Renal cortex interstitium (tissue), 11 donors: Measurements from ENCODE around the gene SDC4. TPM values are rescaled to one million over a fixed set of nuclear protein-coding genes. Genes with fewer than 3 reads are reported as not detected.

Experiments
- DNase-seq, 11 donors: peaks; one replicate each; pipeline ENCODE4 v3.0.0-alpha.2; 2013; ENCODE audit warnings: low read depth in 9 of 11, low spot score in 4 of 11; ENCODE audit errors: extremely low read depth in 1 of 11
- polyA plus RNA-seq, 3 donors: library from polyadenylated mRNA; unstranded; fragments of 120-200 nt; gene quantifications; one replicate each; pipeline ENCODE4 v1.2.1, GENCODE V29; 2013; ENCODE audit not compliant: insufficient read length in 3 of 3

Gene SDC4
- polyA plus RNA-seq, 3 donors = 130 to 177 (median 159) TPM

GRCh38 chr20:45337367-45338120 lies 10.7 kb downstream of the SDC4 start:
- DNase-seq = no peak

GRCh38 chr20:45336530-45337366 lies 11.5 kb downstream of the SDC4 start:
- no peak for DNase-seq

DNA sequence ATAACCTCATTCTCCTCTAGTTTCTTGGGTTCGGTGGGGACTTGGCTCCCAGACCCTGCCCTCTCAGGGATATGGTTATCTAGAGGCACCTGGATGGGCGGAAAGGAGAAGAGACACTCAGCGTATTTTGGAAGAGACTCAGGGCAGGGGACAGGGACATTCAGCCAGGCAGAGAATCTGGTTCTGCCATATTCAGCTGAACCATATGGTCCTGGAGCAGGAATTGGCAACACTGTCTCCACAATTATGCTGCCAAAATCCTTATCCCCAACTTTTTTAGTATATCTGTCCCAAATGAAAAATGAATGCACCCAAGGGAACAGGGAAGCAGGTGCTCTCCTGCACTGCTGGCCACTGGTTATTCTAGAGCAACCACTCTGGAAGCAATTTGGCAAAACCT lies 17.7 kb downstream of the SDC4 start:
- DNase-seq = no peak

- no peak for DNase-seq
These were observed 18.5 kb downstream of the SDC4 start for GRCh38 chr20:45329497-45330319.

GRCh38 chr20:45328451-45328850 lies 19.8 kb downstream of the SDC4 start:
- no peak for DNase-seq

- DNase-seq = no peak
These were observed 22.9 kb downstream of the SDC4 start for GRCh38 chr20:45325371-45325770.

DNA sequence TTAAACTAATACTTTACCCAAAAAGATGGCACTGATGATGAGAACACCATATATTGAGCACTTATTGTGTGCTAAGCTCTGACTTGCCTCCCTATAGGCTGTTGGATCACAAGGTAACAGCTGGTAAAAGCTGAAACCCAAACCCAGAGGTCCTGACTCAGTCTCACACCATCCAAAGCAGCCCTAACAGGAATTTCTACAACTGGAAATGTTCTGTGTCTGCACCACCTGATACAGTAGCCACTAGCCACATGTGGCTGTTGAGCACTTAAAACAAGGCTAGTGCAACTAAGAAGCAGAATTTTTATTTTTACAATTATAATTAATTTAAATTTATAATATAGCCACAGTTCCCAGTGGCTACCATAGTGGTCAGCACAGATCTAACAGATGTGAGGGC lies 24.5 kb downstream of the SDC4 start:
- DNase-seq = no peak

DNA sequence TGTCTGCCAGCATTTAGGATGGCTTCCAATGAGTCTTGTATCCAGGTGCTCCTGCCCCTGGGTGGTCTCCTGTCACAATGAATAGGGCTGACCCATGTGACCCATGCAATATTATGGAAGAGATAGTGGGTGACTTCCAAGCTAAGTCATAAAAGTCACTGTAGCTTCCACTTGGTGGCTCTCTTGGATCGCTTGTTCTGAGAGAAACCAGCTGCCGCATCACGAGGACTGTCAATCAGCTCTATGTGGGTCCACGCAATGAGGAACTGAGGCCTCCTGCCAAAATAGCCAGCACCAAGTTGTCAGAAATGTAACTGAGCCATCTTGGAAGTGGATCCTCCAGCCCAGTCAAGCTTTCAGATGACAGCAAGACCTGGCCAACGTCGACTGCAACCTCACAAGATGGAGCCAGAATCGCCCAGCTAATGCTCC lies 25.3 kb downstream of the SDC4 start:
- no peak for DNase-seq

DNA sequence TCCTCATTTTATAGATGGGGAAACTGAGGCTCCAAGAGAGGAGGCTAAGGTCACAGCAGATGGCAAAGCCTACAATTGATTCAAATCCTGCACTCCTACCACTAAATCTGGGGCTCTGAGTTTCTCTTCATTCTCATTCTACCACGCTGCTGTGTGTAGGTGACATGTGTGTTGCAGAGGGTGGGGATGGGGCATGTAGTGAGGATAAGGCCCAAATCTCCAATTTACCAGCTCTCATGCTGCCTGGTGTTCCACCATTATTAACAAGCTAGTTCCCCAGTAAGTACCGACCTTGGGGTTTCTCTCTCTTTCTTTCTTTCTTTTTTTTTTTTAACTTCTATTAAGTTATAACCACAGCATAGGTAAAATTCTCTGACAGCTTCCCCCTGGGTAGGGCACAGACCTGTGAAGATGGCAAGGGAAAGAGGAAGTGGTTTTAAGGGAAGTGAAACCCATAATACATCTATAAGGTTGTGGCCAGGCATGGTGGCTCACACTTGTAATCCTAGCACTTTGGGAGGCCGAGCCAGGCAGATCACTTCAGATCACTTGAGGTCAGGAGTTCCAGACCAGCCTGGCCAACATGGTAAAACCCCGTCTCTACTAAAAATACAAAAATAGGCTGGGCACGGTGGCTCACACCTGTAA lies 27.2 kb downstream of the SDC4 start:
- DNase-seq = no peak

GRCh38 chr20:45318948-45319347 lies 29.3 kb downstream of the SDC4 start:
- no peak for DNase-seq

- DNase-seq = no peak
These were observed 29.8 kb downstream of the SDC4 start for GRCh38 chr20:45318386-45318939.

DNA sequence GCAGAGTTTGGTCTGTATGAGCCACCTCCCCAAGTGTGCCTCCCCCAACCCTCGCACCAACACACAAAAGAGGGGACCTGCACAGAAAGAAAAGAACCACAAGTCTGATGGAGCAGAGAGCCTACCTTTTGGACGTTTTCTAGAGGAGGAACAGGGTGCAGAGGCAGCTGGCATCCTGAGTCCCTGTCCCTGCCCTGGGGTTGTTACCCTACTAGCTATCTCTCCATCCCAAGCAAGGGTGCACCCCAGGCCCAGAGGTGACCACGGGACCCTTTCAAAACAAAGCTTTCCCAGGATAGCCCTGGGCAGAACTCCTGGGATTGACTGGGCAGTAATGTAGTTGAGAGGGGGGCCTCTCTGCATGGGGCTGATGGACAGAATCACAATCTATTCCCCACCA lies 30.4 kb downstream of the SDC4 start:
- DNase-seq = no peak

DNA sequence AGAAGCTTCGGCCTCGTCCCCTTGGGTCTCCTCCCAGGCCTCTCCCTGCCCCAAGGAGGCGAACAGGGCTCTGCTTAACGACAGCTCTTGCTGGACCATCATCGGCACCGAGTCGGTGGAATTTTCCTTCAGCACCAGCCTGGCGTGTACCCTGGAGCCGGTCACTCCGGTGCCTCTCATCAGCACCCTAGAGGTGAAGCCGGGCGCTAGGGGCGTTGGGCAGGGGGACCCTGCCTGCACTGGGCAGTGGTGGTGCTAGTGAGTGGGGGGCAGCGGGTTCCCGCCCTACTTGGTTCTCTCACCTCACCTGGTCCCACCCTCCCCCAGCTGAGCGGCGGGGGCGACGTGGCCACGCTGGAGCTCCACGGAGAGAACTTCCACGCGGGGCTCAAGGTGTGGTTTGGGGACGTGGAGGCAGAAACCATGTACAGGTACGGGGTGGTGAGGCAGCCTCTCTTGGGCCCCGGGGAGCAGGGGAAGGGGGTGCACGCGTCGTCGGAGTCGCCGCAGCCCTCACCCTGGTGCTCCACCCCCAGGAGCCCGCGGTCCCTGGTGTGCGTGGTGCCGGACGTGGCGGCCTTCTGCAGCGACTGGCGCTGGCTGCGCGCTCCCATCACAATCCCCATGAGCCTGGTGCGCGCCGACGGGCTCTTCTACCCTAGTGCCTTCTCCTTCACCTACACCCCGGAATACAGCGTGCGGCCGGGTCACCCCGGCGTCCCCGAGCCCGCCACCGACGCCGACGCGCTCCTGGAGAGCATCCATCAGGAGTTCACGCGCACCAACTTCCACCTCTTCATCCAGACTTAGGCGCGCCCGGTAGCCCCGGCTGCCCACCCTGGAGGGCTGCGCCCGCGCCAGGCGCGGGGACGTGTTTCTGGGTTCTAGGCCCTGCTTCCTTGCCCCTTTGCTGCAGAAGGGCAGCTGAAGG lies 31.8 kb downstream of the SDC4 start:
- no peak for DNase-seq

DNA sequence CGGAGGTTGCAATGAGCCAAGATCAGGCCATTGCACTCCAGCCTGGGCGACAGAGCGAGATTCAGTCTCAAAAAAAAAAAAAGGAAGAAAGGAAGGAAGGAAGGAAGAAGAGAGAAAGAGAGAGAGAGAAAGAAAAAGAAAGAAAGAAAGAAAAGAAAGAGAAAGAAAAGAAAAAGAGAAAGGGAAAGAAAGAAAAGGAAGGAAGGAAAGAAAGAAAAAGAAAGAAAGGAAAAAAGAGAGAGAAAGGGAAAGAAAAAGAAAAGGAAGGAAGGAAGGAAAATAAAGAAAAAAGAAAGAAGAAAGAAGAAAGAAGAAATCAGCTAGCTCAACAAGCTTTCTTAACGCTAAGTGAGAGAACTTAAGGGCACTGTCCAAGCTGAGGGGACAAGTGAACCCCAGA lies 32.6 kb downstream of the SDC4 start:
- no peak for DNase-seq

DNA sequence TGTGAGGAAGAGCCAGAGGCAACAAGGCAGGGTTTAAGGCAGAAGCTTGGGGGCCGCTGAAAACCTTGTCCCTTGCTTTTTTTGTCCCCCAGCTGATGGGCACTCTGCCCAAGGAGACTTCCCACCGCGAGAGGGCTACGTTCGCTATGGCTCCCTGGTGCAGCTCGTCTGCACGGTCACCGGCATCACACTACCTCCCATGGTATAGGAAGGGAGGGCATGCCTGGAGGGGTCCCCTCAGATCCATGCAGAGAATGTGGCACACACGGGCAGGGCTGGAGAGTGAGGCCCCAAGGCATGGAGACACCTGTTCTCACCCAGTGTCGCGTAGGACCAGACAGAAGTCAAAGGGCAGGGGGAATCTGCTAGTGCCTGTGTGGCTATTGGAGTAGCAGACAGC lies 34.3 kb downstream of the SDC4 start:
- no peak for DNase-seq

GRCh38 chr20:45313065-45313695 lies 35.0 kb downstream of the SDC4 start:
- no peak for DNase-seq

GRCh38 chr20:45312241-45312640 lies 36.0 kb downstream of the SDC4 start:
- no peak for DNase-seq
